HG03378 (cell line): ENCODE measurements around the gene XPO6.

Source experiments
- ATAC-seq: cut with Tn5 transposase; IDR thresholded peaks from one replicate; pipeline ENCODE4 v1.9.1; 2021; ENCODE audit warnings: mild to moderate bottlenecking, moderate library complexity; ENCODE audit not compliant: unreplicated experiment

XPO6 gene

GRCh38 chr16:28184625-28185024, 27.1 kb downstream of the XPO6 start:
- ATAC-seq: no peak

DNA sequence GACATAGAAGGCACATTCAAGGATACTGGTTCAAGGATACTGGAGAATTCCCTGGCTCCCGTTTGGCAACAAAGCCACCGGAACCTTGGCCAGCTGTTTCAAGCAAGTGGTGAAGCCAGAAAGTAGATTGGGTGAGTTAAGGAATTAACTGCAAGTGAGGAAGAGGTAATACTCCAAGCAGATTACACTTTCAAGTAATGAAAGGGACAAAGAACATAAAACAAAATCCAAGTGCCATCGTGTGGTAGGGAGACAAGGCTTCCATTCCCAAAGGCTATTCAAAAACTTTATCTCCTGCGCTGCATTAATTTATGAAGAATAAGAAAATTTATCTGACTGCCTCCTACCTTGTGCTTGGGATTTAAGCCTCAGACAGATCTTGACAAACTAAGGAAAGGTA, 27.8 kb downstream of the XPO6 start:
- ATAC-seq: no peak

- ATAC-seq: no peak
These were observed 28.3 kb downstream of the XPO6 start for GRCh38 chr16:28183484-28183883.

GRCh38 chr16:28182801-28183200, 29.0 kb downstream of the XPO6 start:
- ATAC-seq: no peak

- no peak for ATAC-seq
These were observed 29.6 kb downstream of the XPO6 start for GRCh38 chr16:28182183-28182582.

- ATAC-seq: no peak
These were observed 30.2 kb downstream of the XPO6 start for GRCh38 chr16:28181515-28181914.

GRCh38 chr16:28180655-28181460, 30.9 kb downstream of the XPO6 start:
- no peak for ATAC-seq

- ATAC-seq: no peak
These were observed 32.4 kb downstream of the XPO6 start for GRCh38 chr16:28179354-28179753.

GRCh38 chr16:28175715-28176114, 36.0 kb downstream of the XPO6 start:
- no peak for ATAC-seq

DNA sequence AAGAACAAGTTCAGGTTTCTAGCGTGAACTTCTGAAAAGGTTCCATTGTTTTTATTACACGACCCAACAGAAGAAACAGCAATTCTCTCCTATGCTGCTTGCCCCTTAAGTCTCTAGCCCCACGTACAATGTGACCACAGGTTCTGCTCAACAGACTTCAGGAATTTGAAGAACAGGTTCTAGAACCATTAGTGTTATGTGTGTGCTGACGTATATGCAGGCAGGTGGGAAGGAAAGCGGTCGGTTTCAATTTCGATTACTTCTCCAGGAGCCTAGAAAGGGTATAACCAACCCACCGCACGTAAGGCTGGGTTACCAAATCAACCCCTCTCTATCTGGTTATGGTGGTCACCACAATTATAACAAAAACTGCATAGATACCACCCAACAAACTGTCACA, 39.4 kb downstream of the XPO6 start:
- ATAC-seq: no peak

- no peak for ATAC-seq
These were observed 39.9 kb downstream of the XPO6 start for GRCh38 chr16:28171816-28172215.

- no peak for ATAC-seq
These were observed 42.7 kb downstream of the XPO6 start for GRCh38 chr16:28168991-28169554.

DNA sequence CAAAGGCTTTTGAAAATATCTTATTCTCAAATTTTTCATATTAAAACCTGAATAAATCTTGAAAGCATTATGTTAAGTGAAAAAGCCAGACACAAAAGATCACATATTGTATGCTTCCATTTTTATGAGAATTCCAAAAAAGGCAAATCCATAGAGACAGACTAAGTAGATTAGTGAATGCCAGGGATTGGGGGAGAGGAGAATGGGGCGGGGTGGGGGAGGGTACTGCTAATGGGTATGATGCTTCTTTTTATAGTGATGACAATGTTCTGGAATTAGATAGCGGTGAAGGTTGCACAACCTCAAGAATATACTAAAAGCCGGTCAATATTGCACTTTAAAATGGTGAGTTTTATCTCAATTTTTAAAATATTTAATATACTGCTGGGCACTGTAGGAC, 44.0 kb downstream of the XPO6 start:
- no peak for ATAC-seq

- ATAC-seq: no peak
These were observed 44.5 kb downstream of the XPO6 start for GRCh38 chr16:28167221-28167620.

- ATAC-seq: no peak
These were observed 45.2 kb downstream of the XPO6 start for GRCh38 chr16:28166394-28167208.

GRCh38 chr16:28165598-28165997, 46.2 kb downstream of the XPO6 start:
- ATAC-seq: no peak

GRCh38 chr16:28164140-28164539, 47.6 kb downstream of the XPO6 start:
- no peak for ATAC-seq

GRCh38 chr16:28163699-28164098, 48.1 kb downstream of the XPO6 start:
- ATAC-seq: no peak

GRCh38 chr16:28162326-28162877, 49.4 kb downstream of the XPO6 start:
- ATAC-seq: no peak

DNA sequence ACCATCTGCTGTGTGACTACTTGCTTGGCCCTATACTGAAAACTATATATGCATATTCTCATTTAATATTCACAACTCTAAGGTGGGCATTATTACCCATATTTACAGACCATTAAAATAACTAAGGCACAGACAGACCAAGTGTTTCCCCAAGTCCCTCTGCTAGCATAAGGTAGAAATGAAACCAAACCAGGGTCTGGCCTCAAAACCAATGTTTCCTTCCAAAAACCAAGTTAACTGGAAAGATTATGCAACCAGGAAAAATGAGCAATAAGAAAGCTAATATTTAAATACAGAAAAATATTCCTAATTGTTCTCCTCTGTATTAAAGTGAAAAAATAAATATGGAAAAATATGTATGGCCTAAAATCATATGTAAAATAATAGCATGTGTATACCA, 50.1 kb downstream of the XPO6 start:
- ATAC-seq: no peak

- ATAC-seq: no peak
These were observed 53.6 kb downstream of the XPO6 start for GRCh38 chr16:28158136-28158535.
